NB4 (cell line): ENCODE data around the gene CKS1B.

ENCODE experiments used
- DNase-seq: peaks from one replicate; pipeline ENCODE4 v3.0.0; 2010; ENCODE audit warnings: low read depth
- H3K4me3 ChIP-seq: one replicate; pipeline ENCODE4 v1.5.1; 2011; ENCODE audit warnings: mild to moderate bottlenecking, low read depth, low read length, moderate library complexity
- CTCF ChIP-seq: IDR thresholded peaks from one replicate; pipeline ENCODE4 v1.5.1; 2012; ENCODE audit warnings: low read depth, low read length
- MAX ChIP-seq: IDR thresholded peaks from 2 replicates; pipeline ENCODE4 v1.6.1; 2011; ENCODE audit warnings: low read depth, low read length
- MYC ChIP-seq: IDR thresholded peaks from 2 replicates; pipeline ENCODE4 v1.6.1; 2011; ENCODE audit warnings: low read depth, low read length
- POLR2A ChIP-seq: IDR thresholded peaks from 2 replicates; pipeline ENCODE4 v1.6.1; 2011; ENCODE audit warnings: mild to moderate bottlenecking; ENCODE audit not compliant: insufficient read length; ENCODE audit errors: extremely low read depth

The CKS1B gene

DNA sequence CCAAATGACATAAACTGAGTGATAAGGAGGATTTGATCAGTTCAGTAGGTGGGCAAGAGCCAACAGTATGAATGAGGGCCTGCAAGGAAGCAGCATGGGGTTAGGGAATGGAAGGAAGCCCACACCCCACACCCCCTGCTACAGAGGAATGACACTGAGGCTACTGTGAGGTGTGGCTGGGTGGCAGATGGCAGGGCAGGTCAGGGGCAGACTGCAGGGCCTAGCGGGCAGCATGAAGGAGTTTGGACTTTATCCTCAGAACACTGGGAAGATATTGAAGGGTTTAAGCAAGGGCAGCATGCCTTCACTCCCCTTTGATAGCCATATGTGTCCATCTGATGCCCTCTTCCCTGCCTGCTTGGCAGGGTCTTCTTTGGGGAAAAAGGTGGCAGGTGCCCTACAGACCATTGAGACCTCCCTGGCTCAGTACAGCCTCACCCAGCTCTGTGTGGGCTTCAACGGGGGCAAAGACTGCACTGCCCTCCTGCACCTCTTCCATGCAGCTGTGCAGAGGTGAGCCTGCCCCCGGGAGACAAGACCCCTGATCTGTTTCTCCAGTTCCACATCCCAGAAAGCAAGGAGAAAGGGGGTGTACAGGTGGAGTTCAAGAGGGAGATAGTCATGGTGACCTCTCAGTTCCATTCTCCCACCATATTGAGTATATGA is 14.8 kb downstream of the CKS1B start:
- no peak for TF ChIP-seq CTCF
- TF ChIP-seq MAX, result no peak
- TF ChIP-seq MYC, result no peak
- no peak for TF ChIP-seq POLR2A
- no peak for DNase-seq
- no peak overlapping the region for H3K4me3 ChIP-seq

GRCh38 chr1:154990276-154990675 is 15.8 kb downstream of the CKS1B start:
- DNase-seq, result no peak
- H3K4me3 ChIP-seq, result no peak overlapping the region
- TF ChIP-seq POLR2A (no peak), MAX (no peak), MYC (no peak)

- TF ChIP-seq CTCF (peak; percentile 20), POLR2A (no peak)
- H3K4me3 ChIP-seq, result no peak overlapping the region
- DNase-seq, result no peak
Measured at GRCh38 chr1:154992721-154993571, 18.5 kb downstream of the CKS1B start.

GRCh38 chr1:154993572-154994268 is 19.2 kb downstream of the CKS1B start, which contains the start of gene LENEP:
TSS of gene LENEP (plus strand) at chr1:154993586. CDS start at chr1:154993608, 22 bp downstream.
- H3K4me3 ChIP-seq, result no peak within 1 kb of the TSS
- no peak for DNase-seq
- no peak for TF ChIP-seq MAX
- no peak for TF ChIP-seq MYC
- TF ChIP-seq POLR2A, result no peak
- no peak for TF ChIP-seq CTCF

DNA sequence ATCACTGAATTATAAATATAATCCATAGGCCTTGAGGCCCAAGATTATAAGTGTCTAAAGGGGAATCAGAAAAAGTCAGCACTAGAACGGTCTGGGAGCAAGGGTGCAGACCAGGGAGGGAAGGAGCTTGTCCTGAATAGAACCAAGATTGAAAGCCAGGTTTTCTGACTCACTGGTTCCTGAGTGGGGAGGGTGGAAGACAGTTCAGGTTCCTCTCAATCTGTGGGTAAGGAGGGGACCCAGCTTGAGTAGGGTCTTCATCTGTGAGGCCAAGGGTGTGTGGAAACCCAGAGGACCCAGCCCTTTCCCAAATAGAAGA is 19.7 kb downstream of the CKS1B start:
- no peak overlapping the region for H3K4me3 ChIP-seq
- TF ChIP-seq MAX (no peak), CTCF (no peak), MYC (no peak)
- no peak for DNase-seq

GRCh38 chr1:154994591-154994990 is 20.1 kb downstream of the CKS1B start:
- no peak for DNase-seq
- no peak for TF ChIP-seq MYC
- H3K4me3 ChIP-seq, result no peak overlapping the region
